ENCODE results near the gene PIP5K1B.

The PIP5K1B gene

GRCh38 chr9:68771376-68771775, 66.3 kb downstream of the PIP5K1B start:
- Histone ChIP-seq H3K79me2 (ENCODE audit: control insufficient read depth, insufficient read depth, low read length, unreplicated experiment) (no peaks in the 10 kb centered on the region), H3K27ac (ENCODE audit: low read depth, low read length) (no peak overlapping the region), H3K4me3 (ENCODE audit: low read depth, low read length) (no peak overlapping the region), H3K4me1 (ENCODE audit: control insufficient read depth, insufficient read depth, low read length, unreplicated experiment) (no peaks in the 10 kb centered on the region), H2AFZ (ENCODE audit: low read length, unreplicated experiment) (no peak overlapping the region), H3K36me3 (ENCODE audit: insufficient read depth, low read length) (no peaks in the 10 kb centered on the region), H3K27me3 (ENCODE audit: insufficient read depth, low read length) (peaks cover 71% of the 10 kb centered on the region)

GRCh38 chr9:68775003-68775730, 70.1 kb downstream of the PIP5K1B start:
- no peak overlapping the region for H3K27ac ChIP-seq (ENCODE audit: low read depth, low read length)
- H3K36me3 ChIP-seq (ENCODE audit: insufficient read depth, low read length) = no peaks in the 10 kb centered on the region
- H2AFZ ChIP-seq (ENCODE audit: low read length, unreplicated experiment) = no peak overlapping the region
- H3K27me3 ChIP-seq (ENCODE audit: insufficient read depth, low read length) = peaks cover 50% of the 10 kb centered on the region
- no peaks in the 10 kb centered on the region for H3K79me2 ChIP-seq (ENCODE audit: control insufficient read depth, insufficient read depth, low read length, unreplicated experiment)
- H3K4me1 ChIP-seq (ENCODE audit: control insufficient read depth, insufficient read depth, low read length, unreplicated experiment) = peaks cover 5% of the 10 kb centered on the region
- H3K4me3 ChIP-seq (ENCODE audit: low read depth, low read length) = no peak overlapping the region

GRCh38 chr9:68777070-68777763, 72.2 kb downstream of the PIP5K1B start:
- no peak overlapping the region for H2AFZ ChIP-seq (ENCODE audit: low read length, unreplicated experiment)
- peaks cover 14% of the 10 kb centered on the region for H3K4me1 ChIP-seq (ENCODE audit: control insufficient read depth, insufficient read depth, low read length, unreplicated experiment)
- no peaks in the 10 kb centered on the region for H3K36me3 ChIP-seq (ENCODE audit: insufficient read depth, low read length)
- H3K27ac ChIP-seq (ENCODE audit: low read depth, low read length) = no peak overlapping the region
- H3K79me2 ChIP-seq (ENCODE audit: control insufficient read depth, insufficient read depth, low read length, unreplicated experiment) = peaks cover 16% of the 10 kb centered on the region
- no peak overlapping the region for H3K4me3 ChIP-seq (ENCODE audit: low read depth, low read length)
- peaks cover 29% of the 10 kb centered on the region for H3K27me3 ChIP-seq (ENCODE audit: insufficient read depth, low read length)

- peaks cover 15% of the 10 kb centered on the region for H3K27me3 ChIP-seq (ENCODE audit: insufficient read depth, low read length)
- H3K36me3 ChIP-seq (ENCODE audit: insufficient read depth, low read length) = no peaks in the 10 kb centered on the region
- H3K4me1 ChIP-seq (ENCODE audit: control insufficient read depth, insufficient read depth, low read length, unreplicated experiment) = peaks cover 20% of the 10 kb centered on the region
- H3K4me3 ChIP-seq (ENCODE audit: low read depth, low read length) = no peak overlapping the region
- H3K27ac ChIP-seq (ENCODE audit: low read depth, low read length) = no peak overlapping the region
- peaks cover 21% of the 10 kb centered on the region for H3K79me2 ChIP-seq (ENCODE audit: control insufficient read depth, insufficient read depth, low read length, unreplicated experiment)
- peak overlapping the region; percentile 99 for H2AFZ ChIP-seq (ENCODE audit: low read length, unreplicated experiment)
These were observed 73.6 kb downstream of the PIP5K1B start for GRCh38 chr9:68778635-68779034.

GRCh38 chr9:68779558-68780379, 74.7 kb downstream of the PIP5K1B start:
- Histone ChIP-seq H3K36me3 (ENCODE audit: insufficient read depth, low read length) (no peaks in the 10 kb centered on the region), H3K4me3 (ENCODE audit: low read depth, low read length) (peak overlapping the region; percentile 92), H3K27ac (ENCODE audit: low read depth, low read length) (peak overlapping the region; percentile 68), H3K27me3 (ENCODE audit: insufficient read depth, low read length) (peaks cover 4% of the 10 kb centered on the region; the same call in 1 of the 2 replicates), H2AFZ (ENCODE audit: low read length, unreplicated experiment) (peak overlapping the region; percentile 99), H3K4me1 (ENCODE audit: control insufficient read depth, insufficient read depth, low read length, unreplicated experiment) (peaks cover 20% of the 10 kb centered on the region), H3K79me2 (ENCODE audit: control insufficient read depth, insufficient read depth, low read length, unreplicated experiment) (peaks cover 21% of the 10 kb centered on the region)

DNA sequence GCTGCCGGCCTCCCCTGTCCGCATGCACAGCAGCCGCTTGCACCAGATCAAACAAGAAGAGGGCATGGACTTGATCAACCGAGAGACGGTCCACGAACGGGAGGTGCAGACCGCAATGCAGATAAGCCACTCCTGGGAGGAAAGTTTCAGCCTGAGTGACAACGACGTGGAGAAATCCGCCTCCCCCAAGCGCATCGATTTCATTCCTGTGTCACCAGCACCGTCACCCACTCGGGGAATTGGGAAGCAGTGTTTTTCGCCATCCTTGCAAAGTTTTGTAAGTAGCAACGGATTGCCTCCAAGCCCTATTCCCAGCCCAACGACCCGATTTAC, 75.3 kb downstream of the PIP5K1B start:
- Histone ChIP-seq H2AFZ (ENCODE audit: low read length, unreplicated experiment) (peak overlapping the region; percentile 39), H3K27ac (ENCODE audit: low read depth, low read length) (0 out of 2 replicates have a peak overlapping the region, but pooled peaks have one; percentile 68), H3K4me1 (ENCODE audit: control insufficient read depth, insufficient read depth, low read length, unreplicated experiment) (peaks cover 20% of the 10 kb centered on the region), H3K79me2 (ENCODE audit: control insufficient read depth, insufficient read depth, low read length, unreplicated experiment) (peaks cover 21% of the 10 kb centered on the region), H3K4me3 (ENCODE audit: low read depth, low read length) (peak overlapping the region; percentile 92), H3K27me3 (ENCODE audit: insufficient read depth, low read length) (no peaks in the 10 kb centered on the region; the same call in 1 of the 2 replicates), H3K36me3 (ENCODE audit: insufficient read depth, low read length) (no peaks in the 10 kb centered on the region)

DNA sequence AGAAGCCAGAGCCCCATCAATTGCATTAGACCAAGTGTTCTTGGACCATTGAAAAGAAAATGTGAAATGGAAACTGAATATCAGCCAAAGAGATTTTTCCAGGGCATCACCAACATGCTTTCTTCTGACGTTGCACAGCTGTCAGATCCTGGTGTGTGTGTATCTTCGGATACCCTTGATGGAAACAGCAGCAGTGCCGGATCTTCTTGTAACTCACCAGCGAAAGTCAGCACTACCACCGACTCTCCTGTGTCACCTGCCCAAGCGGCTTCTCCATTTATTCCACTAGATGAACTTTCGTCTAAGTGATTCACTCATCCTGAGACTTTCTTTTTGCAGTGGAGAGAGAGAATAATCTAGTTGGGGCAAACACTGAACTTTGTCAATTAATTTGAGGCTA, 75.7 kb downstream of the PIP5K1B start:
- H3K27ac ChIP-seq (ENCODE audit: low read depth, low read length) = no peak overlapping the region
- H3K4me3 ChIP-seq (ENCODE audit: low read depth, low read length) = peak overlapping the region; percentile 92
- H3K36me3 ChIP-seq (ENCODE audit: insufficient read depth, low read length) = no peaks in the 10 kb centered on the region
- peaks cover 21% of the 10 kb centered on the region for H3K79me2 ChIP-seq (ENCODE audit: control insufficient read depth, insufficient read depth, low read length, unreplicated experiment)
- peak overlapping the region; percentile 39 for H2AFZ ChIP-seq (ENCODE audit: low read length, unreplicated experiment)
- peaks cover 20% of the 10 kb centered on the region for H3K4me1 ChIP-seq (ENCODE audit: control insufficient read depth, insufficient read depth, low read length, unreplicated experiment)
- H3K27me3 ChIP-seq (ENCODE audit: insufficient read depth, low read length) = no peaks in the 10 kb centered on the region

DNA sequence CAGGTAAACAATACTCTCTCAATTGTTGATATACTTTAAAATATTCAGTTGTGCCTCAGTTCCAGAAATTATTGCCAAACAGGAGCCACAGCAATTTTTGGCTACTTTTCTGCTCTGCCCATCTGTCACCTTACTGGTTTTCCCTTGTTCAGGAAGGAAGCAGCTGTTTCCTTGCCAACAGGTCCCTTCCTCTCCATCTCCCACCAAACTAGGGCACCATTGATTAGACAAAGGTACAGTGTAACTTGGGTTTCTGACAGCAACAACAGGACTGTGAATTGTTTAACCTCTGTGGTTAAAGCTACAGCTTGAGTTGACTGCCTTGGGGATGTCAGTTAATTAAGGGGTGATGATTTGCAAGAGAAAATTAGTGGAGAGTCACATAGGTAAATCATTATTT, 76.9 kb downstream of the PIP5K1B start:
- Histone ChIP-seq H3K4me1 (ENCODE audit: control insufficient read depth, insufficient read depth, low read length, unreplicated experiment) (peaks cover 20% of the 10 kb centered on the region), H2AFZ (ENCODE audit: low read length, unreplicated experiment) (no peak overlapping the region), H3K79me2 (ENCODE audit: control insufficient read depth, insufficient read depth, low read length, unreplicated experiment) (peaks cover 21% of the 10 kb centered on the region), H3K27ac (ENCODE audit: low read depth, low read length) (no peak overlapping the region), H3K4me3 (ENCODE audit: low read depth, low read length) (no peak overlapping the region), H3K36me3 (ENCODE audit: insufficient read depth, low read length) (no peaks in the 10 kb centered on the region), H3K27me3 (ENCODE audit: insufficient read depth, low read length) (no peaks in the 10 kb centered on the region)

- Histone ChIP-seq H2AFZ (ENCODE audit: low read length, unreplicated experiment) (no peak overlapping the region), H3K4me3 (ENCODE audit: low read depth, low read length) (no peak overlapping the region), H3K4me1 (ENCODE audit: control insufficient read depth, insufficient read depth, low read length, unreplicated experiment) (peaks cover 20% of the 10 kb centered on the region), H3K27ac (ENCODE audit: low read depth, low read length) (no peak overlapping the region), H3K79me2 (ENCODE audit: control insufficient read depth, insufficient read depth, low read length, unreplicated experiment) (peaks cover 21% of the 10 kb centered on the region), H3K36me3 (ENCODE audit: insufficient read depth, low read length) (no peaks in the 10 kb centered on the region), H3K27me3 (ENCODE audit: insufficient read depth, low read length) (no peaks in the 10 kb centered on the region)
These were observed 77.5 kb downstream of the PIP5K1B start for GRCh38 chr9:68782546-68782945.

DNA sequence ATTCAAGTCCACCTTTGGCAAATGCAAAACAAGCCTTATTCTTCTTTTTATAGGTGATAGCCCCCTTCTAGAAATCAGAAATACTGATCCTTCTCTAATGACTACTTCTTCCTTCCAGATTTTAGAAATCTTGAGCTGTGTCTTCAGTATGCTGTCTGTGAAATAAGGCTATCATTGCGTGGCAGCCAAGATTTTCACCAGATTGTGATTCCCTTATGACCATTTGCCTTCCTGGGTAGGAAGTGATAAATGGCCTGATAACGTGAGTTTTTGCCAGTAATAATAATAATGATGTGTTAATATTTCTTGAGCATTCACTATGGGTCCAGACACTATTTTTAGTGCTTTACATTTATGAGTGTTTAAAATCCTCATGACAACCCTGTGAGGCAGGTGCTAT, 80.9 kb downstream of the PIP5K1B start:
- Histone ChIP-seq H3K4me3 (ENCODE audit: low read depth, low read length) (no peak overlapping the region), H3K36me3 (ENCODE audit: insufficient read depth, low read length) (no peaks in the 10 kb centered on the region), H3K27ac (ENCODE audit: low read depth, low read length) (no peak overlapping the region), H3K4me1 (ENCODE audit: control insufficient read depth, insufficient read depth, low read length, unreplicated experiment) (peaks cover 15% of the 10 kb centered on the region), H2AFZ (ENCODE audit: low read length, unreplicated experiment) (no peak overlapping the region), H3K27me3 (ENCODE audit: insufficient read depth, low read length) (peaks cover 5% of the 10 kb centered on the region; the same call in 1 of the 2 replicates), H3K79me2 (ENCODE audit: control insufficient read depth, insufficient read depth, low read length, unreplicated experiment) (peaks cover 13% of the 10 kb centered on the region)

Data from ACC112 (cell line).